Kidney epithelial cell (primary cell): Measurements from ENCODE around the gene CYGB. TPM values are rescaled to one million over a fixed set of nuclear protein-coding genes. Genes with fewer than 3 reads are reported as not detected.

Experiments
- DNase-seq: peaks from one replicate; pipeline ENCODE4 v3.0.0-alpha.2; 2010; ENCODE audit warnings: low read depth
- H3K27me3 ChIP-seq: 2 replicates; pipeline ENCODE4 v1.6.0; 2011; ENCODE audit warnings: low read length; ENCODE audit not compliant: control insufficient read depth, insufficient read depth
- H3K36me3 ChIP-seq: 2 replicates; pipeline ENCODE4 v1.5.1; 2011; ENCODE audit warnings: low read length; ENCODE audit not compliant: control insufficient read depth, insufficient read depth
- H3K4me3 ChIP-seq: 2 replicates; pipeline ENCODE4 v1.5.1; 2011; ENCODE audit warnings: low read depth, mild to moderate bottlenecking, control low read depth, low read length
- total RNA-seq: library from RNA; depleted of rRNA; stranded (reverse); fragments of >200 nt; gene quantifications from 2 replicates; pipeline ENCODE4 v1.2.3, GENCODE V29; 2015
- TF ChIP-seq, protein P1 (sequence below): IDR thresholded peaks from 2 replicates; pipeline ENCODE4 v1.5.1; 2011; ENCODE audit warnings: mild to moderate bottlenecking, moderate library complexity, low read length, control low read depth, inconsistent platforms; ENCODE audit not compliant: insufficient read depth, poor library complexity, severe bottlenecking

Gene CYGB
- total RNA-seq, 1 donor from 2014 or later, result 16.9 TPM

DNA sequence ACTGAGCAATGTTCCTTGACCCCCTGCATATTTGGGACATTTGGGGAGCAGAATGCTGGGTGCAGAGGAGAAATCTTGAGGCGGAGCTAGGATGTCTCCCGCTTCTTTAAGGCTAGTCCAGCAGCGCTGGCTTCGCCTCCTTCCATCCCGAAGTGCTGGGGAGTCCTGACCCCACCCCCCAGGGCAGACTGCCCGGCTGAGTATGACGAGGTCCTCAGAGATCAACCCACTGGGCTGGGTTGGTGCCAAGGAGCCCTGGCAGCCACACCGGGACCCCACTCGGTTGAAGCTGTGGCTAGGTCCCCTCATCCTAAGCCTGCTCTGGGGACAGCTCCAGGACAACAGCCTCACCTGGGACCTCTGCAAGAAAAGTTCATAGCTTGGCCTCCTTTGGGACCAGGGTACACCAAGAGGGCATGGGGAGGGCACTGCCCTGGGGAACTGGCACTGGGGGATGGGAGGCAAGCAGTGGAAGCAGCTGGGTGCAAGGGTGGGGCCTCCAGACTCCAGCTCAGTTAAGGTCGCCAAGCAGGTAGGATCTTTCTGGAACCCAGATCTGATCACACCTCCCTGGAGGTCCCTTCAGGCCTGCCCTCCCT lies 47.3 kb downstream of the CYGB start:
- no peaks in the 10 kb centered on the region for H3K27me3 ChIP-seq
- DNase-seq, result no peak
- TF ChIP-seq, protein P1, sequence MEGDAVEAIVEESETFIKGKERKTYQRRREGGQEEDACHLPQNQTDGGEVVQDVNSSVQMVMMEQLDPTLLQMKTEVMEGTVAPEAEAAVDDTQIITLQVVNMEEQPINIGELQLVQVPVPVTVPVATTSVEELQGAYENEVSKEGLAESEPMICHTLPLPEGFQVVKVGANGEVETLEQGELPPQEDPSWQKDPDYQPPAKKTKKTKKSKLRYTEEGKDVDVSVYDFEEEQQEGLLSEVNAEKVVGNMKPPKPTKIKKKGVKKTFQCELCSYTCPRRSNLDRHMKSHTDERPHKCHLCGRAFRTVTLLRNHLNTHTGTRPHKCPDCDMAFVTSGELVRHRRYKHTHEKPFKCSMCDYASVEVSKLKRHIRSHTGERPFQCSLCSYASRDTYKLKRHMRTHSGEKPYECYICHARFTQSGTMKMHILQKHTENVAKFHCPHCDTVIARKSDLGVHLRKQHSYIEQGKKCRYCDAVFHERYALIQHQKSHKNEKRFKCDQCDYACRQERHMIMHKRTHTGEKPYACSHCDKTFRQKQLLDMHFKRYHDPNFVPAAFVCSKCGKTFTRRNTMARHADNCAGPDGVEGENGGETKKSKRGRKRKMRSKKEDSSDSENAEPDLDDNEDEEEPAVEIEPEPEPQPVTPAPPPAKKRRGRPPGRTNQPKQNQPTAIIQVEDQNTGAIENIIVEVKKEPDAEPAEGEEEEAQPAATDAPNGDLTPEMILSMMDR, result no peak
- no peak overlapping the region for H3K4me3 ChIP-seq
- peaks cover 1% of the 10 kb centered on the region for H3K36me3 ChIP-seq

DNA sequence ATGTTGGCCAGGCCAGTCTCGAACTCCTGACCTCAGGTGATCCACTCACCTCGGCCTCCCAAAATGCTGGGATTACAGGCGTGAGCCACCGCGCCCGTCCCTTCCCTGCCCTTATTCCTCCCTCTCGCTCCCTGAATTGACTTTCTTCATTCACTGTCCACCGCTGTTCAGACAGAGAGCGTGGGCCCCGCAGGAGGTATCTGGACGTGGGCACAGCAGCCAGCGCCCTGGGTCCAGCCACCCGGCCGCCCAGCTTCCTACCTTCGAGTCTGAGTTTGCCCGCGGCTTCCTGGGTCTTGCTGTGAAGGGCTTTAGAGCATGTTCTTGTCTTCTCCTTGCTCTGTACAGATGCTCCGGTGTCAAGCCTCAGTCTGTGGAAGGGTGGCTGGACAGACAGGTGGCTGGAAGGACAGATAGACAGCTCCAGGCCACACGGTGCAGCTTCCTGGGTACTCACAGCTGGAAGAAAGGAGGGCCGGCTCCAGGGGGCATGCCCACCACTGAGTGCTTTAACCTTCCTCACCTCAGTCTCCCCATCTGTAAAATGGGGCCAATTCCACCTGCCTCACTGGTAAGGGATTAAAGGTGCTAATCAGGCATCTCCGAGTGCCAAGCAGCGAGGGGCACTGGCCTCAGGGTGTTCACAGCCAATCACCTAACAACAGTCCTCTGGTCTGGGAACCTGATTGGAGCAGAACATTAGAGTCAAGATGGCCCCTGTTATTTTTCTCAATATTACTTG lies 49.9 kb downstream of the CYGB start:
- H3K27me3 ChIP-seq, result no peaks in the 10 kb centered on the region
- H3K36me3 ChIP-seq, result no peaks in the 10 kb centered on the region
- H3K4me3 ChIP-seq, result no peak overlapping the region
- TF ChIP-seq, protein P1, result no peak
- no peak for DNase-seq

DNA sequence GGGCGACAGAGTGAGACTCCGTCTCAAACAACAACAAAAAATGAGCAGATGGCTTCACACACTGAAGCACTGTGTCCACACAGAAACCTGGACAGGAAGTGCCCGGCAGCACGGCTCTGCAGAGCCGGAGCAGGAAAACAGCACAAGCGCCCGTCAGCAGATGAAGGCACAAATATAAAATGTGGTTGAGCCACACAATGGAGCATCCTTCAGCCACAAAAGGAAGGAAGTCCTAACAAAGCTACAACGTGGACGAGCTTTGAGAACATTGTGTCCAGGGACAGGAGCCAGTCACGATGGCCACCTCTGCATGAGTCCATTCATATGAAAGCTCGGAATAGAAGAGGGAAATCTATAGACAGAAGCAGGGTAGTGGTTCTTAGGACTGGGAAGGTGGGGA lies 51.9 kb downstream of the CYGB start:
- no peaks in the 10 kb centered on the region for H3K36me3 ChIP-seq
- no peak overlapping the region for H3K4me3 ChIP-seq
- TF ChIP-seq, protein P1, result no peak
- no peak for DNase-seq
- H3K27me3 ChIP-seq, result no peaks in the 10 kb centered on the region

DNA sequence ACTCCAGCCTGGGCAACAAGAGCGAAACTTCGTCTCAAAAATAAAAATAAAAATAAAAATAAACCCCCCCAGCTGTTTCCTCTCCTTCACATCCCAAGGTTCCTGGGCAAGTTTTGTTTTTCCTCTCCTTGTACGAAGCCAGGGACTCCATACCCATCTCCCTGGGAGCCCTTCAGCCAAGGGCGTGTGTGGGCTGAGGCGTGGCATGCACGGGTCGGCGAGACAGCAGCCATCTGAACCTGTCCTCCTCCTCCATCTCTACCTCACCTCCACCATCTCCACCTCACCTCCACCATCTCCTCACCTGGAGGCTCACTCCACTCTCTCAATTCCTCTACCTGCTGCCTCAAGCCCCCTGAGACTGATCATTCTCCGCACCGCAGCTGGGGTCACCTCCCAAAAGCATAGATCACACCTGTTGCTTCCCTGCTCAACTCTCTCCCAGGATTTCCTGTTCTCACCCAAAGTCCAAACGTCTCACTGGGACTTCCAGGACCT lies 53.2 kb downstream of the CYGB start:
- H3K4me3 ChIP-seq, result no peak overlapping the region
- no peaks in the 10 kb centered on the region for H3K36me3 ChIP-seq
- no peaks in the 10 kb centered on the region for H3K27me3 ChIP-seq
- no peak for DNase-seq
- TF ChIP-seq, protein P1, result no peak

DNA sequence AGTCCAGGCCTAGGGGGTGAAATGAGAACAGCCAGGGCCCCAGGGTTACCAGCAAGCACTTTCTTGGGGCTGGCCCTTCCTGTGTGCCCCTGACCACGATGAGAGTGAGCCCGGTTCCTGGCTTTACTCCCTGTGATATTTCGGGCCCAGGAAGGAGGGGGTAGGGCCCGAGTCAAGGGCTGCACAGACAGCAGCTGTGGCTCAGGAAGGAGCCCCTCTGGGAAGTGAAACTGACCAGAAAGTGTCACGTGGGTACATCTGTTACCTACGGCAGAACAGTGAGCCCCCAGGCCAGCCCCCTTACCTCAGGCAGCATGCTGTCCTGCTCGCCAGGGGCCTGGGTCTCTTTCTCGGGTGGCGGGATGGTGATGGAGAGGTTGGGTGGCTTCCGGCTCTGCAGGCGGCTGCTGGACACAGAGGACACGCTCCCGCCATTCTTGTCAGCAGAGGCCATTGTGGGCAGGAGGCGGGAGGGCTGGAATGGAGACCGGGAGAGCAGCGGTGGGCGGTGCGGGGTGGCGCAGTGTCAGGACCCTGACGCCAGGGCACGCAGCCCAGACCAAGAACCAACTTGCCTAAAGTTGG lies 56.3 kb downstream of the CYGB start:
- DNase-seq, result no peak
- Histone ChIP-seq H3K27me3 (no peaks in the 10 kb centered on the region), H3K4me3 (no peak overlapping the region), H3K36me3 (peaks cover 2% of the 10 kb centered on the region)
- TF ChIP-seq, protein P1, result no peak
